Activated CD4-positive, alpha-beta T cell treated with anti-CD3 and anti-CD28 coated beads, Interleukin-2, Interleukin-6, amounts not matched to agents 100 ng/mL and 50 ng/mL, durations not matched to agents 16 hours and 8 hours (primary cell): ENCODE data around the gene KLF15.

Experiments used
- DNase-seq: peaks from one replicate; pipeline ENCODE4 v3.0.0-alpha.2; 2020

Gene KLF15

GRCh38 chr3:126319701-126320295 lies 37.4 kb downstream of the KLF15 start:
- DNase-seq = no peak

DNA sequence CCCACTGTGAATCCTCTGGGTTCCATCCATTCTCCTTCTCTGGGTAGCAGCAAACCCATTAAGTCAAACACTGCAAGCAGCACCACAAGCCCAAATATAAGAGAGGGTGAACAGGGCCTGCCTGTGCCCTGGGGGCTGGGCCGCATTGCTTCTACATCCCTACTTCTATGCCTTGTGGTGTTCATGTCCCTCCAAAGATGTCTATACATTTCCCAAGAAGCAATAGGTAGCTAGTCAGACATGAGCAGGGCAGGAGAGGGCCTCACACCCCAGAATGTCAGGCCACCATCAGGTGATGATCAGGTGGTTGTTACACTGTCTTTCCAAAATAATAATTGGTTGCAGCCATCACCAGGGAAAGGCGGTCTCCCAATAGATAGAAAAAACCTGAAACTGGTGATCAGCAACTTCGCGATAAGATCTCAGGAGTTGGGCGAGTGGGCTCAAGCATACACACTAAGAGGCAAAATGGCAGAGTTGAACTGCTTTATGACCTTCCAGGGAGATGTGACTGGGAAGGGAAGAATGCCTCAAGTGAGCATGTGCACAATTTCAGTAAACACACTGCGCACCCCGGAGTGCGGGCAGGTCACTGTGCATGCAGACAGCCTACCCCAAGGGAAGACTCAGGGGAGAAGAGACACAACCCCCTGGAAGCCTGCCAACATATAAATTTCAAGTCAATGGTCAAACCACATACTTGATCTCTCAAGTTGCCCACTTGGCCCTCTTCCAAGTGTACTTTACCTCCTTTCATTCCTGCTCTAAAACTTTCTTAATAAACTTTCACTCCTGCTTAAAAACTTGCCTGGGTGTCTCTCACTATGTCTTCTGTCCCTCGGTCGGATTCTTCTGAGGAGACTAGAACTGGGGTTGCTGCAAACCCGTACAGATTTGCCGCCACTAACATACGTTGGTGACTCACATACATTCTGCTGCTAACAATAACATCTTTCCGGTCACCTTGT lies 39.9 kb downstream of the KLF15 start:
- DNase-seq = no peak

DNA sequence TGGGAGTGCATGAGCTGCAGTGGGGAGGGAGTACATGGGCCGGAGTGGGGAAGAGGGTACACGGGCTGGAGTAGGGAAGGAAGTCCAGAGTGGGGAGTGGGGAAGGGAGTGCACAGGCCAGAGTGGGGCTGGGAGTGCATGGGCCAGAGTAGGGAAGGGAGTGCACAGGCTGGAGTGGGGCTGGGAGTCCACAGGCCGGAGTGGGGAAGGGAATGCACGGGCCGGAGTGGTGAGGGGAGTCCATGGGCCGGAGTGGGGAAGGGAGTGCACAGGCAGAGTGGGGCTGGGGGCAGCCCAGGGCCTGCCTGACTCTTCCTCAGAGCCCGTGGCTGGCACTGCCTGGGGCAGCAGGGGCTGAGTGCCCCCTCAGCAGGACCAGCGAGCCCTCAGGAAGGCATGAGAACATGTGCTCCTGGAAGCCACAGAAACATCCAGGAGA lies 40.7 kb downstream of the KLF15 start:
- DNase-seq = no peak

DNA sequence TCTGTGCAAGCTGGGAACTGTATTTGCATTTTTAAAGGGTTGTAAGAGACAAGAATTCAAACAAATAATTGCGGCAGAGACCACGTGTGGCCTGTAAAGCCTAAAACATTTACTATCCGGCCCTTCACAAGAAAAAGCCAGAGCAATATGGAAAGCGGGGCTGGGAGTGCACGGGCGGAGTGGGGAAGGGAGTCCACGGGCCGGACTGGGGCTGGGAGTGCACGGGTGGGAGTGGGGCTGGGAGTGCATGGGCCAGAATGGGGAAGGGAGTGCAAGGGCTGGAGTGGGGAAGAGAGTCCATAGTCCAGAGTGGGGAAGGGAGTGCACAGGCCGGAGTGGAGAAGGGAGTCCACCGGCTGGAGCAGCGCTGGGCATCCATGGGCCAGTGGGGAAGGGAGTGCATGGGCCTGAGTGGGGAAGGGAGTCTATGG lies 41.2 kb downstream of the KLF15 start:
- DNase-seq = no peak

- no peak for DNase-seq
Measured at GRCh38 chr3:126314790-126315658, 42.2 kb downstream of the KLF15 start.

GRCh38 chr3:126314305-126314789 lies 42.9 kb downstream of the KLF15 start:
- no peak for DNase-seq

GRCh38 chr3:126313580-126314304 lies 43.5 kb downstream of the KLF15 start:
- DNase-seq = no peak

GRCh38 chr3:126313166-126313565 lies 44.0 kb downstream of the KLF15 start:
- DNase-seq = no peak

- DNase-seq = no peak
Measured at GRCh38 chr3:126312341-126312740, 44.9 kb downstream of the KLF15 start.

- no peak for DNase-seq
Measured at GRCh38 chr3:126311338-126311978, 45.8 kb downstream of the KLF15 start.

- DNase-seq = no peak
Measured at GRCh38 chr3:126310816-126311215, 46.4 kb downstream of the KLF15 start.

DNA sequence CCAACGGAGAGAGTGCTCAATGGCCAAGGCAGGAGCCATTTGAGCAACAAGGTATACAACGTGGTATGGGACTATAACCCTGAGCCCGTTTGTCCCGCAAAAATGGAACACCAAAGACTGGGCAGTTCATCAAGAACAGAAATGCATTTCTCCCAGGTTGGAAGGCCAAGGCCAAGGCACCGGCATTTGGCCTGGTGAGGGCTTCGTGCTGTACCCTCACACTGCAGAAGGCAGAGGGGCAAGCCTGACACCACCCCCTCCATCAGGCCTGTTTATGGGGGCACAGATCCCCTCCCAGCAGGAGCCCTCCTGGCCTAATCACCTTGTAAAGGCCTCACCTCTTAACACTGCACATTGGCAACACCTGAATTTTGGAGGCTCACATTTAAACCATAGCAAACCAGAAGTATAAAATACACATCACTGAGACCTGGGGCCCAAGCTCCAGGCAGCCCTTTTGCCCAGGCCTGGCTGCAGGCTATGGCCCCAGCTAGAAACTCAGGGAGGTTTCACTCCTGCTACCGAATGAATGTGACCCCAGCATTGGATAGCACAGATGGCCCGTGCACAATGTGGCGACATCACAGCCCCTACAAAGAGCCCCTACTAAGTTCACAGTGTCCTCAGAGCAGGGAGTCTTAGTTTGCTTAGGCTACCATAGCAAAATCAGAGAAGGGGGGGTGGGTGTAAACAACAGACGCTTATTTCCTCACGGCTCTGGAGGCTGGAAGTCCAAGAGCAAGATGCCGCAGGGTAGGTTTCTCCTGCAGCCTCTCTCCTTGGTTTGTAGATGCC lies 47.1 kb downstream of the KLF15 start:
- DNase-seq = no peak

GRCh38 chr3:126309165-126309564 lies 48.0 kb downstream of the KLF15 start:
- no peak for DNase-seq

GRCh38 chr3:126308394-126309125 lies 48.6 kb downstream of the KLF15 start:
- no peak for DNase-seq

- DNase-seq = no peak
Measured at GRCh38 chr3:126307591-126308393, 49.4 kb downstream of the KLF15 start.

- no peak for DNase-seq
Measured at GRCh38 chr3:126306888-126307482, 50.2 kb downstream of the KLF15 start.

DNA sequence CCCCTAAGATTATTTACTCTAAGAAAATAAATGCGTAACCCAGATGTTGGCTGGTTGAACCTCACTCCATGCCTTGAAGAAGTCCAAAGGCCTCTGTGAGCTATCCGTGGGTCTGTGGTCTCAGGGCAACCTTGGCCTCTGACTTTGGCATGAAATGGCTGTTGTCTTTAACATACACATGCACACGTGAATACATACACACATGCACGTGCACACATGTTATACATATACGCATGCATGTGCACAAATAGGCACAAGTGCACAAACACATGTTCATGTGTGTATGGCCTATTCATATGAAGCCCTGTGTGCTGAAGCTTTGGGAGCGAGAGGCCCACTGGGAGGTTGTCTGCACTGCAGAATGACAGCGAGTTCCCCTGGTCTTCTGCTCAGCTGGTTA lies 50.8 kb downstream of the KLF15 start:
- no peak for DNase-seq

GRCh38 chr3:126305427-126305826 lies 51.8 kb downstream of the KLF15 start:
- DNase-seq = no peak

GRCh38 chr3:126304704-126305103 lies 52.5 kb downstream of the KLF15 start:
- no peak for DNase-seq
